RWPE1 (cell line): Measurements from ENCODE around the gene AMER3.
"Not testable (repeated sequence)": the region's sequence is repeated elsewhere in the genome, so short reads cannot be mapped to it uniquely, and the experiment has no call there.

Source experiments
- CTCF ChIA-PET: fragments of 350-600 bp; sonication (Branson Sonifier 250); formaldehyde crosslinking; extraction: SDS; loops from one replicate; lab custom pipeline; 2021; lab: Yijun Ruan, JAX
- POLR2A ChIA-PET: fragments of 400-600 bp; formaldehyde crosslinking; extraction: SDS; loops from one replicate; lab custom pipeline; 2020; ENCODE audit warnings: antibody characterized with exemption; ENCODE audit not compliant: low non-redundant PET; lab: Yijun Ruan, JAX
- DNase-seq: peaks from one replicate; pipeline ENCODE4 v3.0.0; 2012; ENCODE audit warnings: low spot score
- H3K27ac ChIP-seq: fragments of 450-650 bp; 2 replicates; pipeline ENCODE4 v1.5.1; 2017
- CTCF ChIP-seq: fragments of 450-650 bp; conservative IDR thresholded peaks from 2 replicates; pipeline ENCODE4 v1.5.1; 2017; ENCODE audit warnings: low read depth, mild to moderate bottlenecking

AMER3 gene

GRCh38 chr2:130727286-130727924, 27.9 kb upstream of the AMER3 start:
- TF ChIP-seq CTCF = no peak
- peak; percentile 77 for DNase-seq
- POLR2A ChIA-PET = no interaction called here
- CTCF ChIA-PET = no interaction called here
- peak overlapping the region; percentile 56 for H3K27ac ChIP-seq

- peak overlapping the region; percentile 56 for H3K27ac ChIP-seq
- TF ChIP-seq CTCF = no peak
- DNase-seq = no peak
- POLR2A ChIA-PET = no interaction called here
- CTCF ChIA-PET = interaction anchor here (0.7 kb wide), 1 partner anchor 413 kb away, joined by 5 read pairs; no protein-coding TSS in a partner anchor
Observed at GRCh38 chr2:130728007-130728454, 27.3 kb upstream of the AMER3 start.

DNA sequence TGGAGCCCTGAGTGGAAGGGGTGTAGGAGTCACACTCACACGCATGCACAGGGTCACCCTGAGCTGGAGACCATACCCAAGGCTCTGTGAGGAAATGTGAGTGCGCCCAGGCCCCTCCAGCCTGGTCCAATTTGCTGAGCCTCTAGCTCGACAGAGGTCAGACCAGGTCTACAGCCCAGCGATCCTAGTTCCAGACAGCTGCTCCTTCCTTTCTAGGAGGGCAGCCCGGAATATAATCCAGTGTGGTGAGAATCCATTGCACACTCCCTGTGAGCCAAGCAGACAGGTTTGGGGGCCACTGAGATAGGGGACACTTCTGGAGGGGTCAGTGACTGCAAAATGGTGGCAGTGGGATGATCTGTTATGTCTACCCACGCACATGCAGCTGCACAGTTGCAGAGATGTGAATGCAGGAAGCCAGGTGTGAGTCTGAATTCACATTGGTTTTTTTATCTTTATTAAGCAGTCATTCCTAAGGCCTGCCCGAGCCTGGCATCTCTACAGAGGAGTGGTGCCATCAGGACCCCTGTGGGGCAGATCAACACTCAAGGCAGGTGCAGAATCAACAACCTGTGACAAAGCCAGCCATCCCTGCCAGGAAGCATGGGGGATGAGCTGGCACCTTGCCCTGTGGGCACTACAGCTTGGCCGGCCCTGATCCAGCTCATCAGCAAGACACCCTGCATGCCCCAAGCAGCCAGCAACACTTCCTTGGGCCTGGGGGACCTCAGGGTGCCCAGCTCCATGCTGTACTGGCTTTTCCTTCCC, 26.6 kb upstream of the AMER3 start, which contains the start of gene GPR148:
TSS of gene GPR148 (plus strand) at position 522 of the 768 bp plus-strand sequence. CDS start at position 604, 82 bp downstream.
- DNase-seq = no peak
- POLR2A ChIA-PET = no interaction called here
- CTCF ChIA-PET = interaction anchor here (0.7 kb wide), 1 partner anchor 412 kb away, joined by 5 read pairs; no protein-coding TSS in a partner anchor
- TF ChIP-seq CTCF = no peak
- peak within 1 kb of the TSS; percentile 56 for H3K27ac ChIP-seq

DNA sequence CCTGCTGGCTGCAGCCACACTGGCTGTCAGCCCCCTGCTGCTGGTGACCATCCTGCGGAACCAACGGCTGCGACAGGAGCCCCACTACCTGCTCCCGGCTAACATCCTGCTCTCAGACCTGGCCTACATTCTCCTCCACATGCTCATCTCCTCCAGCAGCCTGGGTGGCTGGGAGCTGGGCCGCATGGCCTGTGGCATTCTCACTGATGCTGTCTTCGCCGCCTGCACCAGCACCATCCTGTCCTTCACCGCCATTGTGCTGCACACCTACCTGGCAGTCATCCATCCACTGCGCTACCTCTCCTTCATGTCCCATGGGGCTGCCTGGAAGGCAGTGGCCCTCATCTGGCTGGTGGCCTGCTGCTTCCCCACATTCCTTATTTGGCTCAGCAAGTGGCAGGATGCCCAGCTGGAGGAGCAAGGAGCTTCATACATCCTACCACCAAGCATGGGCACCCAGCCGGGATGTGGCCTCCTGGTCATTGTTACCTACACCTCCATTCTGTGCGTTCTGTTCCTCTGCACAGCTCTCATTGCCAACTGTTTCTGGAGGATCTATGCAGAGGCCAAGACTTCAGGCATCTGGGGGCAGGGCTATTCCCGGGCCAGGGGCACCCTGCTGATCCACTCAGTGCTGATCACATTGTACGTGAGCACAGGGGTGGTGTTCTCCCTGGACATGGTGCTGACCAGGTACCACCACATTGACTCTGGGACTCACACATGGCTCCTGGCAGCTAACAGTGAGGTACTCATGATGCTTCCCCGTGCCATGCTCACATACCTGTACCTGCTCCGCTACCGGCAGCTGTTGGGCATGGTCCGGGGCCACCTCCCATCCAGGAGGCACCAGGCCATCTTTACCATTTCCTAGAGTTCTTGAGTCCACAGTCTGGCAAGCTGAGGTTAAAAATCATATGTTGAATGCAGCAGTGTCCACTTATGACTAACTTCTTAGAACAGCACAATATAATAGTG, 25.7 kb upstream of the AMER3 start:
- no peak overlapping the region for H3K27ac ChIP-seq
- POLR2A ChIA-PET = no interaction called here
- DNase-seq = no peak
- CTCF ChIA-PET = no interaction called here
- no peak for TF ChIP-seq CTCF

DNA sequence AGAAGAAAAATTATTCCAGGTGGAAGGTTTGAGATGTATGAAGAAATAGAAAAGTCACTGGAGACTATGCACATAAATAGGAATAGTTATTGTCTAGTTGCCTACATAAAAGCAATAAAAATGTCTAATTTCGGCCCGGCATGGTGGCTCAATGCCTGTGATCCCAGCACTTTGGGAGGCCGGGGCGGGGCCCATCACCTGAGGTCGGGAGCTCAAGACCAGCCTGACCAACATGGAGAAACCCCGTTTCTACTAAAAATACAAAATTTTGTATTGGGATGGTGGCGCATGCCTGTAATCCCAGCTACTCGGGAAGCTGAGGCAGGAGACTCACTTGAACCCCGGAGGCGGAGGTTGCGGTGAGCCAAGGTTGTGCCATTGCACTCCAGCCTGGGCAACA, 23.1 kb upstream of the AMER3 start:
- CTCF ChIA-PET = interaction anchor here (0.6 kb wide), 1 partner anchor 212 kb away, joined by 4 read pairs; no protein-coding TSS in a partner anchor
- POLR2A ChIA-PET, H3K27ac ChIP-seq, DNase-seq: not testable (repeated sequence)

- TF ChIP-seq CTCF = no peak
- H3K27ac ChIP-seq = no peak overlapping the region
- ChIA-PET CTCF (no interaction called here), POLR2A (no interaction called here)
- DNase-seq = no peak
Observed at GRCh38 chr2:130735200-130735599, 20.1 kb upstream of the AMER3 start.
